Non-pigmented ciliary epithelial cell (primary cell): Measurements from ENCODE around the gene ZNF213.
"Not testable (repeated sequence)": the region's sequence is repeated elsewhere in the genome, so short reads cannot be mapped to it uniquely, and the experiment has no call there.

ENCODE experiments used
- DNase-seq: peaks from one replicate; pipeline ENCODE4 v3.0.0-alpha.2; 2010; ENCODE audit warnings: low read depth

The ZNF213 gene

GRCh38 chr16:3129137-3130131 is 5.4 kb upstream of the ZNF213 start:
- no peak for DNase-seq

- DNase-seq = no peak
Measured at GRCh38 chr16:3131755-3132377, 3.0 kb upstream of the ZNF213 start.

- DNase-seq = no peak
Measured at GRCh38 chr16:3133844-3134243, 985 bp upstream of the ZNF213 start.

GRCh38 chr16:3135126-3135715 is 392 bp downstream of the ZNF213 start:
- DNase-seq = no peak

- DNase-seq = no peak
Measured at GRCh38 chr16:3137267-3137666, 2.4 kb downstream of the ZNF213 start.

GRCh38 chr16:3138342-3138741 is 3.5 kb downstream of the ZNF213 start:
- no peak for DNase-seq

GRCh38 chr16:3138823-3139426 is 4.1 kb downstream of the ZNF213 start:
- no peak for DNase-seq

- DNase-seq = not testable (repeated sequence)
Measured at GRCh38 chr16:3139561-3139960, 4.7 kb downstream of the ZNF213 start.

GRCh38 chr16:3140603-3141427 is 6.0 kb downstream of the ZNF213 start:
- DNase-seq = no peak

GRCh38 chr16:3141781-3142311 is 7.0 kb downstream of the ZNF213 start:
- DNase-seq = no peak

- no peak for DNase-seq
Measured at GRCh38 chr16:3142327-3142726, 7.5 kb downstream of the ZNF213 start.

- no peak for DNase-seq
Measured at GRCh38 chr16:3142770-3143169, 7.9 kb downstream of the ZNF213 start.

- no peak for DNase-seq
Measured at GRCh38 chr16:3143189-3143588, 8.4 kb downstream of the ZNF213 start.

GRCh38 chr16:3143598-3144320 is 8.9 kb downstream of the ZNF213 start:
- DNase-seq = no peak

- no peak for DNase-seq
Measured at GRCh38 chr16:3144321-3144983, 9.6 kb downstream of the ZNF213 start.

- DNase-seq = no peak
Measured at GRCh38 chr16:3145151-3145550, 10.3 kb downstream of the ZNF213 start.

GRCh38 chr16:3145660-3146059 is 10.8 kb downstream of the ZNF213 start:
- no peak for DNase-seq

GRCh38 chr16:3147046-3147756 is 12.4 kb downstream of the ZNF213 start:
- DNase-seq = no peak

GRCh38 chr16:3147757-3148104 is 12.9 kb downstream of the ZNF213 start:
- DNase-seq = no peak
